ENCODE measurements around the gene ZACN.
"Not testable (repeated sequence)": the region's sequence is repeated elsewhere in the genome, so short reads cannot be mapped to it uniquely, and the experiment has no call there.

ZACN gene

GRCh38 chr17:76054112-76054476 lies 24.9 kb upstream of the ZACN start:
- DNase-seq (ENCODE audit: low read depth) = no peak

- DNase-seq (ENCODE audit: low read depth) = no peak
These were observed 22.1 kb upstream of the ZACN start for GRCh38 chr17:76056882-76057281.

- DNase-seq (ENCODE audit: low read depth) = not testable (repeated sequence)
These were observed 20.7 kb upstream of the ZACN start for GRCh38 chr17:76058264-76058663.

- DNase-seq (ENCODE audit: low read depth) = no peak
These were observed 15.0 kb upstream of the ZACN start for GRCh38 chr17:76063875-76064546.

GRCh38 chr17:76065775-76066174 lies 13.2 kb upstream of the ZACN start:
- DNase-seq (ENCODE audit: low read depth) = no peak

GRCh38 chr17:76071531-76072147 lies 7.3 kb upstream of the ZACN start:
- DNase-seq (ENCODE audit: low read depth) = no peak

- DNase-seq (ENCODE audit: low read depth) = peak; percentile 80
These were observed 6.7 kb upstream of the ZACN start, which contains the start of gene SRP68 for GRCh38 chr17:76072148-76072858. TSS of gene SRP68 (minus strand) at chr17:76072517. CDS start at chr17:76072491, 26 bp downstream.

GRCh38 chr17:76074390-76075363 lies 4.3 kb upstream of the ZACN start, which contains the start of gene GALR2:
TSS of gene GALR2 (plus strand) at chr17:76074781. CDS start at chr17:76074884, 103 bp downstream.
- no peak for DNase-seq (ENCODE audit: low read depth)

GRCh38 chr17:76075364-76076145 lies 3.4 kb upstream of the ZACN start:
- DNase-seq (ENCODE audit: low read depth) = no peak

GRCh38 chr17:76076146-76076764 lies 2.7 kb upstream of the ZACN start:
- no peak for DNase-seq (ENCODE audit: low read depth)

GRCh38 chr17:76076765-76077583 lies 2.0 kb upstream of the ZACN start:
- no peak for DNase-seq (ENCODE audit: low read depth)

GRCh38 chr17:76077584-76078110 lies 1.3 kb upstream of the ZACN start:
- no peak for DNase-seq (ENCODE audit: low read depth)

- not testable (repeated sequence) for DNase-seq (ENCODE audit: low read depth)
These were observed 612 bp upstream of the ZACN start for GRCh38 chr17:76078370-76078769.

- no peak for DNase-seq (ENCODE audit: low read depth)
These were observed 563 bp downstream of the ZACN start for GRCh38 chr17:76079535-76079955.

- no peak for DNase-seq (ENCODE audit: low read depth)
These were observed 1.2 kb downstream of the ZACN start for GRCh38 chr17:76079956-76080767.

GRCh38 chr17:76080768-76081287 lies 1.8 kb downstream of the ZACN start:
- DNase-seq (ENCODE audit: low read depth) = no peak

- no peak for DNase-seq (ENCODE audit: low read depth)
These were observed 2.6 kb downstream of the ZACN start for GRCh38 chr17:76081295-76082210.

All from activated T-cell treated with anti-CD3 and anti-CD28 coated beads for 24 hours (primary cell).